Ecto neural progenitor cell (in vitro differentiated cells): ENCODE results near the gene NIT1.

Experiments used
- DNase-seq: peaks from one replicate; pipeline ENCODE4 v3.0.0-alpha.2; 2018; ENCODE audit warnings: low spot score

NIT1 gene

GRCh38 chr1:161083748-161084596 is 33.9 kb upstream of the NIT1 start:
- no peak for DNase-seq

DNA sequence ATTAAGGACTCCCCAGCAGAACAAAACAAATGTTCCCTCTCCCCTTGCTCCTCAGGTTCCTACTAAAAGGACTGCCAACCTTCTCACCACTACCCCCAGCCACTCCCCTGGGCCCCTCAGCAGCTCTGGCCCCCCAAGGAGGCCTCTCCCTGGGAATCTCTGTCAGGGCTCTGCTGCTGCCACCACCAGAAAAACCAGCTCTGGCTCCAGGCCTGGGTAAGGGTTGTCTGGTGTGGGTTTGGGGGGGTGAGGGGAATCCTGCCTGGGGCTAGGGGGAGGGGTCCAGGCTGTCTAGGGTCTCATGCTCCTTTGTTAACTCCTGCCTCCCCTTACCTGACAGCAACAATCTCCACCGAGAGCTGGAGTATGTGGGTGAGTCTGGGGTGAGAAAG is 33.3 kb upstream of the NIT1 start:
- no peak for DNase-seq

DNA sequence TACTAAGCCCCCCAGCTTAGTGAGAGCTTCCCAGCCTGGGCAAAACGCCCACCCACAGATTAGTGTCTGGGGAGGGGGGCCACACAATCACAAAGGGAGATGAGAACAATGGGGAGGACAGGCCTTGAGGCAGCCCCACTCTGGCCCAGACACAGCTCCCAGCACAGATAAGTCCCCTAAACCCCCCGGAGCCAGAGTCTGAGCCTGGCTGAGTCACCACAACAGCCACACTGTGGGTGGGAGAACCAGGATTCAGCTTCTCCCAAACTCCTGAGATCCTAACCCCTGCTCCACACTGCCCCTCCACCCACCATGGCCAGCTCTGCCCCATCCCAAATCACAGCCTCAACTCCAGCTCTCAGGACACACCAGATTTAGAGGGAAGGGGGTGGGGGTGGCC is 32.7 kb upstream of the NIT1 start:
- DNase-seq, result no peak

DNA sequence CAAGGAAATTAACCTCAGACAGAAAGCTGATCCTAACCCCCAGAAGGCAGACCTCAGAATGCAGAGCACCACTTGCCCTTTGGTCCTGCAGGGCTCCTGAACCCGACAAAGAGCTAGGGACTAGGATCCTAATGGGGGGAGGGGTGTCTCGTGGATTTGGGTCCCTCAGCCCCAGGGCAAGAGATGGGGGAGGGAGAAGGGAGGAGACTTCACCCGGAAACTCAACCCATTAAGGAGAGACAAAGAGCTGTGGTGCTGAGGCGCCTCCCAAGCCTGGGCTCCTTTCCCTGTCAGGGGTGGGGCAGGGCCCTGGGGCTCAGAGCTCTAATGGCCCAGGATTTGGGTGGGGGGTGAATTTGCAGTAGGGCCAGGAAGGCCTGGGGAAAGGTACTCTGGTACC is 31.4 kb upstream of the NIT1 start:
- peak; percentile 39 for DNase-seq

- DNase-seq, result no peak
Observed at GRCh38 chr1:161088587-161089110, 29.3 kb upstream of the NIT1 start.

GRCh38 chr1:161089251-161089924 is 28.5 kb upstream of the NIT1 start, which contains the start of gene NECTIN4:
NECTIN4 (minus strand) TSS chr1:161089558; CDS start chr1:161089296, 262 bp downstream.
- no peak for DNase-seq

- DNase-seq, result no peak
Observed at GRCh38 chr1:161089938-161090337, 28.0 kb upstream of the NIT1 start.

DNA sequence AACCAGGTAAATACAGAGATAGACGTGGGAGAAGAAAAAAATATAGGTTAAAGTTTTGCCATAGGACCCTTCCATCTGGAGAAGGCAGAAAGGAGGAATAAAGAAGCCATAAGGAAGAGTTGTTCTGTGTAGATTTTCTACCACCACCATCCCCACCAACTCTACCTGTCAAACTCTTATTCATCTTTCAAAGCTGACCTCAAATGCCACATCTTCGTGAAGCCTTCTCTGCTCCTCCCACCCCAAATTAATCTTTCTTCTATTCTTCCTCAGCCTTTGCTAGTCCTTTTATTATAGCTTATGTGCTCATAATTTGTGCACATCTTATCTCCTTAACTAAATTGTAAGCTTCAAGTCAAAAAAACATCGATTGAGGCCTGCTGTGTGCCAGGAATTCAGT is 27.3 kb upstream of the NIT1 start:
- DNase-seq, result no peak

DNA sequence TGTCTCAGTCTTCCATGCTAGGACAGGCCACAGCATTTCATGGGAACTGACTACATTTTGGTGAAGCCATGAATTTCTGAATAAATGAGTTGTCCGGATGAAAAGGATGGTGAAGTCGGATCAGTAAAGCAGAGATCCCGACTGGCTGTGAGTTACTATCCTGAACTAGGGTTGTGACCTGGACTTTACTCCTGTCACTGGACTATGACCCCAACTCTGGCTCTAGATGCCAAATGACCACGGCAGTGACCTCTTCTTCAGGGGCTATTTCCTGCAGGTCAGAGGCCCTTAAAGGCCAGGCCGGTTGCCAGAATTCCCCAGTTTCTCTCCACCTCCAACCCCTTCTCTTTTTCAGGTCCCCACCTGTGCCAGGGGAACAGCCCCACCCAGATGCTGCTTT is 26.8 kb upstream of the NIT1 start:
- DNase-seq, result no peak

DNA sequence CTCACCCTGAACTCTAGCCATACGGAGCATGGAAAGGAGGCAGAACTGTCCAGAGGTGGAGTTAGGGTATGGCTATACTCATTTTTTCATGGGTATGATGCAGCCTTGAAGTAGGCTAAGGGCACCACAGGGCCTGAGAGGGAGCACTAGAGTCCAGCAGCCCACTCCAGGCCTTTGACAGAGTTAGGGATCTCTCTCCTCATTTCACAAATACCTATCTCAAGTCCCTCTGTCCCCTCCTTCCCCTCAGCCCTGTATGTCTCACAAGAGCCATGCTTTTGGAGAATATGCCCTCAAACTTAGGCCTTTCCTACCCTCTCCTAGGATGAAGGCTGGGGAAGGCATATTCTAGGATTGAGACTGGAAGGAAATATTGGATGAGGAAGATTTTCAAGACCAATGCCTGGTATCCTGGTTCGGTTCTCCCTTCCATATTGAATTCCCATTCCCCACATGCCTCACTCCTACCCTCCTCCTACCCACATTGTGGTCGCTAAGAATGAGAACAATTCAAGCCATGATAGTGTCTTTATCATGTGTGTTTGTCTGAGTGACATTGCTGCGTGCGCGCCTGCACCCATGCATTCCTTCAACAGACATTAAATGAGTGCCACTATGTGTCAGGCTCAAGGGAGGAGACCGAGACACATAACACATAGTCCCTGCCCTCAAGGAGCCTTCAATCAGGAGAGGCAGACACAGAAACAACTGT is 26.0 kb upstream of the NIT1 start:
- DNase-seq, result no peak

DNA sequence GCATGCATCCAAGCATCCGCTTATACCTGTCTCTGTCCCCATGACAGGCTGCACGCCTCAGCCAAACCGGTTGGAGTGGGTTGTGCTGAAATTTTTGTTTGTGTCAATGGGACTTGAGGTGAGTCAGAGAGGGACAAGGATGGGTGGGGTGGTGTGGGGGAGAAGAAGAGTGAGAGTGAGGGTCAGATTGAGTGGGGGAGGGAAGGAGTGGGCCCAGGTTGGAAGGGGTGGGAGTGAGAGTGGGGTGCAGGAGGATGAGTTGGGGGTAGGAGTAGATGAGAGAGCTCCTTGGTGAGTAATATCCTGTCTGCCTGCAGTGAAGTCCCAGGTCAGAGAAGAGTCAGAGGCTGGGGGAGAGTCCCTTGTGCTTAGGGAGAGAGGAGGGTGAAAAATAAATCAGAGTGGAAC is 25.3 kb upstream of the NIT1 start:
- no peak for DNase-seq

- no peak for DNase-seq
Observed at GRCh38 chr1:161094481-161094880, 23.4 kb upstream of the NIT1 start.

GRCh38 chr1:161095230-161095629 is 22.7 kb upstream of the NIT1 start:
- DNase-seq, result no peak

DNA sequence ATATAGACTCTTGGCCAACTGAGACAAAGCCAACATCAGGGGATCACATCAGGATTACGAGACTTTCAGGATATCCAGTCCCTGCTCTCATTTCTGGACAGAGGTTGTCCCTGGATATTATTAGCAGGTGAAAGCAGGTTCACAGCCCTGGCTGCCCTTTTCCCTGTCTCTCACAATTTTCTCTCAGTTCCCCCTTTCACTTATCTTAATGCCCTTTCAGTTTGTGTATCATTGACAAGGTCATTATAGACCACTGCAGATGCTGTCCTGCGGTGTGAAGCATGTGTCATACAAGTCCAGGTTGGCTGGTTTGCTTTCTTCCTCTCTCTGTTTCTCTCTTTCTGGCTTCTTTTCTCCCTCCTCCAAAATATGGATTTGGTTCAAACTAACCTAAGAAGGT is 21.9 kb upstream of the NIT1 start:
- DNase-seq, result no peak

DNA sequence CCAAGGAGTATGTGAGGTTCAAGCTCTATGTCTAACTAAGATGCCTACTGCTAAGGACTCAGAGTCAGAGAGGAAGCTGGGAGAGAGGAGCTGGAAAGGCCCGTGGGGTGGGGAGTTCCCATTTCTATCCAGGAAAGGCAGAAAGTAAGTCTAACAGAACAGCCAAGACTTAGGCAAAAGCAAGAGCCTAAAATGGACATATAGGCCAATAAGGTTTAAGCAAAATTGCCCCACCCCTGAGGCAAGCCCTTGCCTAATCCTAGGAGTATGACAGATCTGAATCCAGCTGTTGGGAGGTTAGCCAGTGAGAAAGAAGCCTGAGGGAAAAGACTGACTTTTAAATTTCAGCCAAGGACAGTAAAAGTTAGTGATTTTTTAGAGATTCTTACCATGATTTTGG is 21.4 kb upstream of the NIT1 start:
- no peak for DNase-seq

DNA sequence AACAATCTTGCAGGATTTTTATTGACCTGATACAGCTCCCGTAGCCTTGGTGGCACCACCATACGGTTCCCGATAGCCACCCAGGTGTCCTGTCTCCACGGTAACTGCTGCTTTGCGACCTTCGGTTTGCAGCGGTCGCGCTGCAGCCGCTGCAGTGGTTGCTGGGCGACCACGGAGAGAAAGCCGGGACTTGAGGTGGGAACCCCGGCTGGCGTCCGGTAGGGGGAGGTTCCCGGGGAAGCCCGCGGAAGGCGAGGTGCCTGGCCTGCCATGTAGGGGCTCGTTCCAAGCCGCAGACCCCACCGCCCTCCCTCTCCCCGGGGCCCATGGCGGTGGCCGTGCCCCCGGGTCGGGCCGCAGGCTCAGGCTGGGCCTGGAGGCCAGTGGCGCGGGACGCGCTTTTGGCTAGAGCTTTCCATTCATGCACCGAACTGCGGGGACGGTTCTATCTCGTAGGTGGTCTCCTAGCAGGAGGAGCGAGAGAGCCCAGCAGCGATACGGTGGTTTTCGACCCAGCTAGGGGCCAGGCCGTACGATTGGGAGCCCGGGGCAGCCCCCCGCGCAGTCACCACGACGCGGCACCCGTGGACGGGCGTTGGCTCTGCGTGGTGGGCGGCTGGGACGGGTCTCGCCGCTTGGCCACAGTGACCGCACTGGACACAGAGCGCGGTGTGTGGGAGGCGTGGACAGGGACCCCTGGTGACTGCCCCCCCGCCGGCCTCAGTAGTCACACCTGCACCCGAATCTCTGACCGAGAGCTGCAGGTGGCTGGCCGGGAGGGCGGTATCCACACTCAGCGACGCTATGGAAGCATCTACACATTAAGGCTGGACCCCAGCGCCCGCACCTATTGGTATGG is 19.5 kb upstream of the NIT1 start, which contains the start of gene KLHDC9:
Gene KLHDC9 (plus strand): TSS at position 152 of the 859 bp plus-strand sequence. CDS start 175 bp downstream, at position 327.
- peak; percentile 95 for DNase-seq

- DNase-seq, result no peak
Observed at GRCh38 chr1:161099090-161099802, 18.7 kb upstream of the NIT1 start.

DNA sequence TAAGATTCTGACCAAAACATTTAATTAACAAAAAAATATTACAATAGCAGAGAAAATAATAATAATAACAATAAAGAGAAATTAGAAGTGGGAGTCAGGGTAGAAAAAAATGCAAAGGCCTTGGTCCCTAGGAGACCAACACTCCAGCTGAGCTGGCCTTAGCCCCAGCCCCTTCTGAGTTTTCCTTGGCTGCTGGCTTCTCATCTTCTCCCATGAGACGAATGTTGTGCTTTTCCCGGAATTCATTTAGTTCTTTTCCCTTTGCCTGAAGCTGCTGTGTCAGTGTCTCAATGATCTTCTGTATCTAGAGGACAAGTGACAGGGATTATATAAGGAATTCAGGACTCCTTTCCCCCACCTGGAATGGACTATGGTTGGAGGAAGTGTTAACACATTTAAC is 17.3 kb upstream of the NIT1 start:
- no peak for DNase-seq

- DNase-seq, result no peak
Observed at GRCh38 chr1:161106431-161106830, 11.5 kb upstream of the NIT1 start.

GRCh38 chr1:161111117-161111516 is 6.8 kb upstream of the NIT1 start:
- DNase-seq, result no peak

DNA sequence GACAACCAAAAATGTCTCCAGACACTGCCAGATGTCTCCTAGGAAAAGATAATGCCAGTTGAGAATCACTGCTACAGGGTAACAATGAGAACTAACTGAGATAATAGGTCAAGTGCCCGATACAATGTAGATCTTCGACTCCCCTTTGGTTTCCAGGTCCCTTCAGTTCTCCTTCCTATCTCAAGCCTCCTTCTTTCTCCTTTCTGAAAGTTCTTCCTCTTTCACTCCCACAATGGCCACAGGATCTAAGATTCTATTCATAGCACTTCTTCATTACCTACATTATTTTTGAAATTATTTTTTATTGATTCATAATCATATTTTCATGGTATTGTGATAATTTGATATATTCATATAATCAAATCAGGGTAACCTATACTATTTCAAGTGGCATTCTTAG is 6.4 kb upstream of the NIT1 start:
- DNase-seq, result no peak
